Suprapubic skin (tissue), 3 donors: Measurements from ENCODE around the gene GPBP1.

ENCODE experiments used
- POLR2A ChIP-seq, 2 donors: fragments of 450-650 bp; IDR thresholded peaks; one replicate each; pipeline ENCODE4 v1.6.1; 2017; ENCODE audit warnings: antibody characterized with exemption in 2 of 2, mild to moderate bottlenecking in 2 of 2, moderate library complexity in 2 of 2
- TF ChIP-seq, protein P1 (sequence below), 2 donors: fragments of 200-600 bp in 1 of 2; fragments of 450-650 bp in 1 of 2; sonication (generic) in 1 of 2; IDR thresholded peaks; one replicate each; pipeline ENCODE4 v1.5.1; 2016 to 2019; ENCODE audit warnings: antibody characterized with exemption in 2 of 2, mild to moderate bottlenecking in 1 of 2, moderate library complexity in 1 of 2

DNA sequence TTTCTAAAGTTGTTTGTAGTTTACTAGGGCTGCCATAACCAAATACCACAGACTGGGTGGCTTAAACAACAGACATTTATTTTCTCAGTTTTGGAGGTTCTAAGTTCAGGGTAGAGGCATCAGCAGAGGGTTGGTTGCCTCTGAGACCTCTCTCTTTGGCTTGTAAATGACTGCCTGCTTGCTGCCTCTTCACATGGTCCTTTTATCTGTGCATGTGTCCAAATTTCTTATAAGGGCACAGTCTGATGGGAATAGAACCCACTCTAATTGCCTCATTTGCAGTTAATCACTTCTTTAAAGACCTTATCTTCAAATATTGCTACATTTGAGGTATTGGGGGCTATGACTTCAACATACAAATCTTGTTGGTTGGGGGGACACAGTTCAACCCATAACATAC lies 36.8 kb downstream of the GPBP1 start:
- TF ChIP-seq, protein P1, sequence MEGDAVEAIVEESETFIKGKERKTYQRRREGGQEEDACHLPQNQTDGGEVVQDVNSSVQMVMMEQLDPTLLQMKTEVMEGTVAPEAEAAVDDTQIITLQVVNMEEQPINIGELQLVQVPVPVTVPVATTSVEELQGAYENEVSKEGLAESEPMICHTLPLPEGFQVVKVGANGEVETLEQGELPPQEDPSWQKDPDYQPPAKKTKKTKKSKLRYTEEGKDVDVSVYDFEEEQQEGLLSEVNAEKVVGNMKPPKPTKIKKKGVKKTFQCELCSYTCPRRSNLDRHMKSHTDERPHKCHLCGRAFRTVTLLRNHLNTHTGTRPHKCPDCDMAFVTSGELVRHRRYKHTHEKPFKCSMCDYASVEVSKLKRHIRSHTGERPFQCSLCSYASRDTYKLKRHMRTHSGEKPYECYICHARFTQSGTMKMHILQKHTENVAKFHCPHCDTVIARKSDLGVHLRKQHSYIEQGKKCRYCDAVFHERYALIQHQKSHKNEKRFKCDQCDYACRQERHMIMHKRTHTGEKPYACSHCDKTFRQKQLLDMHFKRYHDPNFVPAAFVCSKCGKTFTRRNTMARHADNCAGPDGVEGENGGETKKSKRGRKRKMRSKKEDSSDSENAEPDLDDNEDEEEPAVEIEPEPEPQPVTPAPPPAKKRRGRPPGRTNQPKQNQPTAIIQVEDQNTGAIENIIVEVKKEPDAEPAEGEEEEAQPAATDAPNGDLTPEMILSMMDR (IDR thresholded peaks at IDR 0.05) = no peak
- TF ChIP-seq POLR2A (IDR thresholded peaks at IDR 0.05) = no peak
